Urinary bladder (tissue), 4 donors: ENCODE measurements around the gene UBXN2A. TPM values are rescaled to one million over a fixed set of nuclear protein-coding genes. Genes with fewer than 3 reads are reported as not detected.
"Not testable (repeated sequence)": the region's sequence is repeated elsewhere in the genome, so short reads cannot be mapped to it uniquely, and the experiment has no call there.

Experiments
- DNase-seq: peaks from one replicate; pipeline ENCODE4 v3.0.0-alpha.2; 2015; ENCODE audit errors: extremely low spot score
- H3K27ac ChIP-seq: one replicate; pipeline ENCODE4 v1.5.1; 2013; ENCODE audit warnings: low read depth, mild to moderate bottlenecking, moderate library complexity
- H3K36me3 ChIP-seq: one replicate; pipeline ENCODE4 v1.6.1; 2013; ENCODE audit warnings: mild to moderate bottlenecking, moderate library complexity; ENCODE audit not compliant: insufficient read depth
- H3K4me1 ChIP-seq: one replicate; pipeline ENCODE4 v1.6.1; 2013; ENCODE audit warnings: mild to moderate bottlenecking, moderate library complexity; ENCODE audit not compliant: insufficient read depth
- H3K4me3 ChIP-seq: one replicate; pipeline ENCODE4 v1.5.1; 2013; ENCODE audit warnings: low read depth, low read length
- WGBS: extraction: QIAGEN DNeasy Blood & Tissue Kit; methylation state at CpG from one replicate; pipeline ENCODE4 v1.1.7; 2013; 5-methylcytosine and 5-hydroxymethylcytosine counted together
- polyA plus RNA-seq: library from polyadenylated mRNA; stranded (reverse); fragments of 200-250 nt; gene quantifications from one replicate; pipeline ENCODE4 v1.2.3, GENCODE V29; 2013
- total RNA-seq: library from RNA; depleted of rRNA; stranded (reverse); fragments of >200 nt; gene quantifications from one replicate; pipeline ENCODE4 v1.2.3, GENCODE V29; 2014
- donor health status: healthy with polysubstance abuse.
- donor health status: healthy.

Gene UBXN2A
- total and polyA plus RNA-seq, 2 donors: 8.6 to 33.6 TPM

- Histone ChIP-seq H3K4me1 (no peaks in the 10 kb centered on the region), H3K4me3 (peak overlapping the region; percentile 4), H3K36me3 (no peaks in the 10 kb centered on the region), H3K27ac (no peak overlapping the region)
- DNase-seq: no peak
- 19% methylated on average over 7 of the region's 7 CpGs for WGBS
These were observed 15.5 kb upstream of the UBXN2A start for GRCh38 chr2:23924589-23925359.

GRCh38 chr2:23925702-23926289 lies 14.5 kb upstream of the UBXN2A start:
- Histone ChIP-seq H3K27ac (peak overlapping the region; percentile 98), H3K36me3 (no peaks in the 10 kb centered on the region), H3K4me3 (peak overlapping the region; percentile 78), H3K4me1 (no peaks in the 10 kb centered on the region)
- WGBS: under 1% methylated on average over 13 of the region's 13 CpGs
- no peak for DNase-seq

- Histone ChIP-seq H3K4me1 (no peaks in the 10 kb centered on the region), H3K4me3 (peak overlapping the region; percentile 78), H3K27ac (peak overlapping the region; percentile 98), H3K36me3 (no peaks in the 10 kb centered on the region)
- under 1% methylated on average over 39 of the region's 39 CpGs for WGBS
- DNase-seq: no peak
These were observed 13.9 kb upstream of the UBXN2A start for GRCh38 chr2:23926290-23926749.

DNA sequence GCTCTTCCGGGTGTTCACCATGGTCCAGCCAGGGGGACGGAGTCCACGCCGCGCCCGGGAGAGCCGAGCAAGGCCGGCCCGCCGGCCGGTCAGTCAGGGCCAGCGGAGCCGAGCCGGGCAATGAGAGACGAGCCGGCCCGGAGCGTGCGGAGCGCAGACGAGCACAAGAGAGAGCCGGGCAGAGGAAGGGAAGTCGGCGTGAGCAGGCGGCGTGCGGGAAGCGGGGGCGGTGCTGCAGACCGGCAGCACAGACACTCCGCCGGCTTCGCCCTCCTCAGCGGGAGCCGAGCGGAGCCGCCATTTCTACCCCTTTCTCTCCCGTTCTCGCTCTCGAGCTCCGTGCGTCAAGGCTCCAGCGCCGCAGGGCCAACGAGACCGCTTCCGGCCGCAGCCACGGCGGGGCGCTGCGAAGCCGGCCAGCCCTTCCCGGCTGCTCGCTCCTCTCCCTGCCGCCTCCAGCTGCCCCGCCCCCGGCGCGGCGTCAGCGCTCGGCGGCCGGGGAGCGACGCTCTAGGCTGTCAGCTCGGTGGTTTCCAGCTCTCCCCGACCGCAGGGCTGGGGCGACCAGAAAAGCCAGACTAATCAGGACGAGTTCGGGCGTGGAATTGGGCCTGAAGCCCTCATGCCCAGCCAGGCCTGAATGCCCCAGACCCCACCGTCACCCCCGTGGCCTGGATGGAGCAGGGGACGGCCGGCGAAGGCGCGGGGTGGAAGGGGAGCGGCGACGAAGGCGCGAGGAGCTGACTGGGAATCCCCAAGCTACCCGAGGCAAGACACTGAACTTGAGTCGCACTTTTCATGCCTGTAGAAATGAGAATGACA lies 13.3 kb upstream of the UBXN2A start, which contains the start of gene ATAD2B:
Gene ATAD2B, minus strand, starts transcription at position 374 of the 822 bp plus-strand sequence. Its CDS starts 353 bp downstream, at position 21.
- Histone ChIP-seq H3K4me3 (peak within 1 kb of the TSS; percentile 78), H3K27ac (peak within 1 kb of the TSS; percentile 99), H3K4me1 (no peaks in the 10 kb centered on the region), H3K36me3 (no peaks in the 10 kb centered on the region)
- DNase-seq: peak; percentile 79
- under 1% methylated on average over 88 of the region's 88 CpGs for WGBS

DNA sequence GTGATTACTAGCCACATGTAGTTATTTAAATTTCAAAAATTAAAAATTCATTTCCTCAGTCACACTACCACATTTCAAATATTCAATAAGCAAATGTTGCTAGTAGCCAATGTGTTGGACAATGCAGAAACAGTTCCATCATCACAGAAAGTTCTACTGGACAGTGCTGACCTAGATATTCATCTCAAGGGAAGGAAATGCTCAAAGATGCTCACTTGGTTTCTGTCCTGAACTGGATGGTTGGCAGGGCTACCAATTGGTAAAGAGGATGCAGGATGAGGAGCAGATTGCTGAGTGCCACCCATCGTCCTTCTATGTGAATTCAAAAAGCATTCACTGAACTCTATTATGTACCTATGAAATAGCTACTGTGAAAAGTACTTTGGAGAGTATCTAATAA lies 6.0 kb upstream of the UBXN2A start:
- H3K36me3 ChIP-seq: no peaks in the 10 kb centered on the region

GRCh38 chr2:23940718-23941620 lies 706 bp downstream of the UBXN2A start:
- DNase-seq: no peak
- Histone ChIP-seq H3K36me3 (no peaks in the 10 kb centered on the region), H3K4me1 (no peaks in the 10 kb centered on the region), H3K27ac (peak overlapping the region; percentile 92), H3K4me3 (peak overlapping the region; percentile 88)
- 1% methylated on average over 46 of the region's 46 CpGs for WGBS

More for the DNA sequence above, 6.0 kb upstream of the UBXN2A start:
- WGBS: 83% methylated on average over 1 of the region's 1 CpG
- DNase-seq: no peak
- Histone ChIP-seq H3K4me3 (no peak overlapping the region), H3K4me1 (no peaks in the 10 kb centered on the region), H3K27ac (no peak overlapping the region)

DNA sequence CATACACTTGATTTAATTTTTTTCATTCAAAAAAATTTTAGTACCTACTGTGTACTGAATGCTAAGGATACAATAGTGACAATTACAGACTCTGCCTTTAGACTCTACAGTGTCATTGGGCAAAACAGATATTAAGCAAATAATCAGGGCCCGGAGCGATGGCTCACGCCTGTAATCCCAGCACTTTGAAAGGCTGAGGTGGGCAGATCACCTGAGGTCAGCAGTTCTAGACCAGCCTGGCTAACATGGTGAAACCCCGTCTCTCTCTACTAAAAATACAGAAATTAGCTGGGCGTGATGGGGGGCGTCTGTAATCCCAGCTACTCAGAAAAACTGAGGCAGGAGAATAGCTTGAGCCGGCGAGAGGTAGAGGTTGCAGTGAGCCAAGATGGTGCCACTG lies 1.4 kb downstream of the UBXN2A start:
- Histone ChIP-seq H3K4me3 (no peak overlapping the region), H3K36me3 (no peaks in the 10 kb centered on the region), H3K4me1 (no peaks in the 10 kb centered on the region), H3K27ac (no peak overlapping the region)
- no peak for DNase-seq
- 85% methylated on average over 8 of the region's 8 CpGs for WGBS

DNA sequence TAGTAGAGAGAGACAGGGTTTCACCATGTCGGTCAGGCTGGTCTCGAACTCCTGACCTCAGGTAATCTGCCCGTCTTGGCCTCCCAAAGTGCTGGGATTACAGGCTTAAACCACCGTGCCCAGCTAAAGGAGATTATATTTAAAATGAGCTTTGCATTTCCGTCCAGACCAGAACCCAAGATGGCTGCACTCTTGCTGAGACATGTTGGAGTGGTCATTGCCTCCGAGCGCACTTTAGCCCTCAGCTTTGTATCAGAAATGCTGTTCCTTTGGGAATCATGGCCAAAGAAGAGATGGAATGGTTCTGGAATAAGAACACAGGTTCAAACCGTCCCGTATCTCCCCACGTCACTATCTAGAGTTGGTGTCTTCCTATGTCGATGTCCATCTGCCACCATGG lies 3.4 kb downstream of the UBXN2A start:
- no peak for DNase-seq
- Histone ChIP-seq H3K36me3 (no peaks in the 10 kb centered on the region), H3K27ac (no peak overlapping the region), H3K4me3 (no peak overlapping the region), H3K4me1 (no peaks in the 10 kb centered on the region)
- 98% methylated on average over 11 of the region's 11 CpGs for WGBS

- Histone ChIP-seq H3K4me3 (no peak overlapping the region), H3K4me1 (no peaks in the 10 kb centered on the region), H3K27ac (no peak overlapping the region), H3K36me3 (no peaks in the 10 kb centered on the region)
- no peak for DNase-seq
- 90% methylated on average over 1 of the region's 1 CpG for WGBS
These were observed 4.3 kb downstream of the UBXN2A start for GRCh38 chr2:23944527-23944926.

DNA sequence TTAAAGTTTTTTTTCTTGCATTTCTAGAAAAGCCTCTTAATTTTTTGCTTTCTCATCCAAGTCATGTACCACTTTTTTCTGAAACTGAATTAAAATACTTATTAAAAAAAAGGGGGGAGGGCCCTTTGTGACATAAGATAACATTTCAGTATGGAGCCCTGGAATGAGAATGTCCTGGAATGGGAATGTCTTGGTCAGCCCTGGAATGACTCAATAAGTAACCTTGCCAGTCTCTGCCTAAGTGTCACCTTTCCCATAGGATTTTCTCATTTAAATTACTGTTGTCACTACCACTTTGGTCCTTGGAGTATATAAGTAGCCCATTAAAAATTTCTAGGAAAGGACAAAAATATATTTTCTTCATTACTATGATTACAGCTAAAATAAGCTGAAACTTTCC lies 4.7 kb downstream of the UBXN2A start:
- no peak overlapping the region for H3K27ac ChIP-seq
- no peak overlapping the region for H3K4me3 ChIP-seq
- no peaks in the 10 kb centered on the region for H3K4me1 ChIP-seq
- no peaks in the 10 kb centered on the region for H3K36me3 ChIP-seq
- DNase-seq: no peak

- H3K27ac ChIP-seq: no peak overlapping the region
- 94% methylated on average over 2 of the region's 2 CpGs for WGBS
- no peaks in the 10 kb centered on the region for H3K4me1 ChIP-seq
- no peaks in the 10 kb centered on the region for H3K36me3 ChIP-seq
- no peak overlapping the region for H3K4me3 ChIP-seq
- DNase-seq: no peak
These were observed 7.1 kb downstream of the UBXN2A start for GRCh38 chr2:23947350-23947749.

DNA sequence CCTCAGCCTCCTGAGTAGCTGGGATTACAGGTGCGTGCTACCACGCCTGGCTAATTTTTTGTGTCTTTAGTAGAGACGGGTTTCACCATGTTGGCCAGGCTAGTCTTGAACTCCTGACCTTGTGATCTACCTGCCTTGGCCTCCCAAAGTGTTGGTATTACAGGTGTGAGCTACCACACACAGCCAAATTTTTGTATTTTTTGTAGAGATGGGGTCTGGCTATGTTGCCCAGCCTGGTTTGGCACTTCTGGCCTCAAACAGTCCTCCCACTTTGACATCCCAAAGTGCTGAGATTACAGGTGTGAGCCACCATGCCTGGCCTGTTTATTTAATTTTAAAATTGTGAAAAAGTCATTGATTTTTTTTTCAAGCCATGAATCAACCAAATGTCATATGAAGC lies 12.3 kb downstream of the UBXN2A start:
- 98% methylated on average over 3 of the region's 3 CpGs for WGBS

DNA sequence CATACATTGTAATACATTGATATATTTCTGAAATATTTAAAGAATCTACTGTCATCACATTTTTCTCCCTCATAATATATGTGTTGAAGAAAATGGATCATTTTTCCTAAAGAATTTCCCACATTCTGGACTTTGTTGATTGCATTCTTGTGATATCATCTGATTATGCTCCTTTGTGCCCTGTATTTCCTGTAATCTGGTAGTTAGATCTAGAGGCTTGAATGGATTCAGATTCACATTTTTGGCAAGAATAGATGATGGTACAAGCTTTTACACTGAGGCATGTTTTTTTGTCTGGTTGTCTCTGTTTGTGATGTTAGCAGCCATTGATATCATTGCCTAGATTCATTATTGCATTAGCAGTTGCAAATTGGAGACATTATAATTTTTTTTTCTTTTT lies 13.4 kb downstream of the UBXN2A start:
- Histone ChIP-seq H3K27ac (no peak overlapping the region), H3K4me1 (no peaks in the 10 kb centered on the region), H3K4me3 (no peak overlapping the region), H3K36me3 (no peaks in the 10 kb centered on the region)
- DNase-seq: no peak

More for the DNA sequence above, 12.3 kb downstream of the UBXN2A start:
- H3K4me1 ChIP-seq, DNase-seq, H3K27ac ChIP-seq, H3K36me3 ChIP-seq, H3K4me3 ChIP-seq: not testable (repeated sequence)
